Measurements from ENCODE around the gene JPH2. TPM values are rescaled to one million over a fixed set of nuclear protein-coding genes. Genes with fewer than 3 reads are reported as not detected.

JPH2 gene
- total RNA-seq, 4 donors from 2014 or later = 0.17 to 8.7 (median 4.0) TPM

DNA sequence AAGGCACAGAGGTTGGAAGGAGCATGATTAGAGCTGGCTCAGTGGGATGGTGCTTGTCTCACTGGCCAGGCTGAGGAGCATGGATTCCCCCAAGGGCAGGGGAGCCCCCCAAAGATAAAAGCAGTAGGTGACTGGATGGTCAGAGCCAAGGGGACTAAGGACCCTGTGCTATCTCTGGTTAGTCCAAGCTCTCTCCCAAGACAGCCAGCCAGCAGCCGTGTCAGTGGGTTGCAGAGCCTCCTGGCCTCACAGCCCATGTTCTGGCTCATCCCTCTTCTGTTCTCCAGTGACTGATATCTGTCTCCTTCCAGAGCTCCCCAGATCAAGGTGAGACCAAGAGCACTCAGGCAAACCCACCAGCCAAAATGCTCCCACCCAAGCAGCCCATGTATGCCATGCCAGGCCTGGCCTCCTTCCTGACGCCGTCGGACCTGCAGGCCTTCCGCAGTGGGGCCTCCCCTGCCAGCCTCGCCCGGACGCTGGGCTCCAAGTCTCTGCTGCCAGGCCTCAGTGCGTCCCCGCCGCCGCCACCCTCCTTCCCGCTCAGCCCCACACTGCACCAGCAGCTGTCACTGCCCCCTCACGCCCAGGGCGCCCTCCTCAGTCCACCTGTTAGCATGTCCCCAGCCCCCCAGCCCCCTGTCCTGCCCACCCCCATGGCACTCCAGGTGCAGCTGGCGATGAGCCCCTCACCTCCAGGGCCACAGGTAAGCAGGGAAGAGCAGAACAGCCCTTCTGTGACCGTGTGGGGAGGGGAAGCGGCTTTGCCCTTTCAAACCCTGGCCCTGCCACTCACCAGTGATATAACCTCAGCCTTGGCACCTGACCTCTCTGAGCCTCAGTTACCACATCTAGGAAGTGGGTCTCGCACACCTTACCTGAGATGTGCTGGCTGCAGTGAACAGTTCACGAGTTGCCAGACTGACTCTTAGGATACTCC is 121.3 kb downstream of the JPH2 start:
- TF ChIP-seq, protein P1, sequence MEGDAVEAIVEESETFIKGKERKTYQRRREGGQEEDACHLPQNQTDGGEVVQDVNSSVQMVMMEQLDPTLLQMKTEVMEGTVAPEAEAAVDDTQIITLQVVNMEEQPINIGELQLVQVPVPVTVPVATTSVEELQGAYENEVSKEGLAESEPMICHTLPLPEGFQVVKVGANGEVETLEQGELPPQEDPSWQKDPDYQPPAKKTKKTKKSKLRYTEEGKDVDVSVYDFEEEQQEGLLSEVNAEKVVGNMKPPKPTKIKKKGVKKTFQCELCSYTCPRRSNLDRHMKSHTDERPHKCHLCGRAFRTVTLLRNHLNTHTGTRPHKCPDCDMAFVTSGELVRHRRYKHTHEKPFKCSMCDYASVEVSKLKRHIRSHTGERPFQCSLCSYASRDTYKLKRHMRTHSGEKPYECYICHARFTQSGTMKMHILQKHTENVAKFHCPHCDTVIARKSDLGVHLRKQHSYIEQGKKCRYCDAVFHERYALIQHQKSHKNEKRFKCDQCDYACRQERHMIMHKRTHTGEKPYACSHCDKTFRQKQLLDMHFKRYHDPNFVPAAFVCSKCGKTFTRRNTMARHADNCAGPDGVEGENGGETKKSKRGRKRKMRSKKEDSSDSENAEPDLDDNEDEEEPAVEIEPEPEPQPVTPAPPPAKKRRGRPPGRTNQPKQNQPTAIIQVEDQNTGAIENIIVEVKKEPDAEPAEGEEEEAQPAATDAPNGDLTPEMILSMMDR (IDR thresholded peaks at IDR 0.05; ENCODE audit: low read depth) = no peak

DNA sequence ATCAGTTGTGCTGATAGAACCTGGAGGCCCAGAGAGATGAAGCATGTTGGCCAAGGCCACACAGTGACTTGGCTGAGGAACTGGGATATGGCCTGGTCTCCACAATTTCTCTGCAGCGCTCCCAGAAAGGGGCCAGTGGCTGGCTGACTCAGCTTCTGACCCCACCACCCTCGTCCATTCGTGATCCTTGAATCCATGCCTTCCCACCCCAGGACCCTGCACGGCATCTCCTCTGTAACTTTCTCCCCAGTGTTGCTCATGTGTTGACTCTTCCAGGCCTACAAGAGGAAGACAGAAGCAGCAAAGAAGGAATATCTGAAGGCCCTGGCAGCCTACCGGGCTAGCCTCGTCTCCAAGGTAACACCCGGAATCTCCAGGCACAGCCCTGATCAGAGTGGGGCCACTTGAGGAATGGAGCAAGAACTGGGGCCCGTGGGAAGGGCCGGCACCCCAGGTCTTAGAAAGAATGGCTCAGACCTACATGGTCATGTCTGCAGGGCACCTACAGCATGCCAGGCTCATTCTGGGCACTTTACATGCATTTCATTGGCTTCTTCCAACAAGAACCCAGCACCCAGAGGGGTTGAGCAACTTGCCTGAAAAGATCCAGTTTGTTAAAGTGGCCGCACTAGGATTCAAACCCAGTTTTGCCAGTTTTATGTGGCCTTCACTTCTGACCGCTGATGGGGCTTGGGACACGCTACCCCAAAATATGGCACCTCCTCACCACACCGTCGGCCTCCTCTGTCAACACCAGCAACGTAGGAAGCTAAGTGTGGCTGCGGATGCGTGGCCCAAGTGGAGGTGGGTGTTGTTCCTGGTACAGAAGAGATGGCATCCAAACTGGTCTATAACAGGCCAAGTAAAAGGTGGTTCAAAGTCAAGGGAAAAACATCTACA is 122.2 kb downstream of the JPH2 start:
- TF ChIP-seq, protein P1 (IDR thresholded peaks at IDR 0.05; ENCODE audit: low read depth) = no peak

Other genes with a start within 250 kb of the JPH2 start
- 10 to 100 TPM; 39.0 to 61.4 (median 54.2) TPM for gene OSER1, start 23.6 kb upstream of the JPH2 start, total RNA-seq
- gene GDAP1L1, start 60.1 kb upstream of the JPH2 start, total RNA-seq = not detected
- gene FITM2, start 124.0 kb upstream of the JPH2 start, total RNA-seq = 10 to 100 TPM; 10.9 to 37.3 (median 24.0) TPM
- not detected for gene R3HDML, start 149.9 kb upstream of the JPH2 start, total RNA-seq
- gene HNF4A, start 168.5 kb upstream of the JPH2 start, total RNA-seq = not detected

All from subcutaneous adipose tissue (tissue), 4 donors.